Measurements from ENCODE around the gene ITPR1.

Gene ITPR1

GRCh38 chr3:4568841-4569240, 75.7 kb downstream of the ITPR1 start:
- Histone ChIP-seq H3K36me3 (ENCODE audit: control insufficient read depth in 2 of 2, insufficient read depth in 1 of 2, low read length in 2 of 2) (no peaks in the 10 kb centered on the region), H3K4me3 (ENCODE audit: low read depth, low read length) (no peak overlapping the region), H3K27ac (ENCODE audit: extremely low read depth, low read depth, low read length) (no peak overlapping the region), H3K9me3 (ENCODE audit: control insufficient read depth, insufficient read depth, low read depth, low read length) (no peaks in the 10 kb centered on the region), H3K4me1 (ENCODE audit: control insufficient read depth, insufficient read depth, low read length) (no peaks in the 10 kb centered on the region)
- POLR2A ChIA-PET = no interaction called here
- CTCF ChIA-PET = interaction anchor here (0.7 kb wide), 1 partner anchor 1109 kb away, joined by 3 read pairs; no protein-coding TSS in a partner anchor
- peak; percentile 68 for TF ChIP-seq KLF1 (tag by site-specific recombination; IDR thresholded peaks at IDR 0.05)
- TF ChIP-seq ZNF114 (tag by site-specific recombination; IDR thresholded peaks at IDR 0.05) = no peak

- no peak for TF ChIP-seq ZNF133 (tag by site-specific recombination; IDR thresholded peaks at IDR 0.05)
- no peak for TF ChIP-seq ZBTB49 (tag by site-specific recombination; IDR thresholded peaks at IDR 0.05; ENCODE audit: low read depth)
- no peak for TF ChIP-seq ZNF2 (tag by site-specific recombination; IDR thresholded peaks at IDR 0.05)
- no peak for TF ChIP-seq KLF16 (tag by site-specific recombination; IDR thresholded peaks at IDR 0.05)
- no peak for TF ChIP-seq ZBTB10 (tag by site-specific recombination; IDR thresholded peaks at IDR 0.05)
- no peak for TF ChIP-seq ZNF362 (tag by site-specific recombination; IDR thresholded peaks at IDR 0.05)
- no peak for TF ChIP-seq PRDM2 (tag by site-specific recombination; IDR thresholded peaks at IDR 0.05; ENCODE audit: borderline replicate concordance)
- no peak for TF ChIP-seq ZBTB6 (tag by site-specific recombination; IDR thresholded peaks at IDR 0.05)
- no peak for TF ChIP-seq GLI2 (tag by site-specific recombination; IDR thresholded peaks at IDR 0.05; ENCODE audit: borderline replicate concordance, low read depth)
- no peak for TF ChIP-seq GLIS1 (tag by site-specific recombination; IDR thresholded peaks at IDR 0.05)
- no peak for TF ChIP-seq HOXD13 (CRISPR knock-in tag; IDR thresholded peaks at IDR 0.05; ENCODE audit: borderline replicate concordance)
- H3K9me3 ChIP-seq (ENCODE audit: control insufficient read depth, insufficient read depth, low read depth, low read length) = no peaks in the 10 kb centered on the region
- no peak overlapping the region for H3K27ac ChIP-seq (ENCODE audit: extremely low read depth, low read depth, low read length)
- no peak overlapping the region for H3K4me3 ChIP-seq (ENCODE audit: low read depth, low read length)
- no peaks in the 10 kb centered on the region for H3K4me1 ChIP-seq (ENCODE audit: control insufficient read depth, insufficient read depth, low read length)
- POLR2A ChIA-PET = interaction anchor here (1.6 kb wide), 1 partner anchor 77 kb away, joined by 4 read pairs; the partner anchor contains the start of gene ITPR1
- H3K36me3 ChIP-seq (ENCODE audit: control insufficient read depth in 2 of 2, insufficient read depth in 1 of 2, low read length in 2 of 2) = no peaks in the 10 kb centered on the region
- CTCF ChIA-PET = interaction anchor here (0.6 to 1.2 kb wide), 2 partner anchors 10 to 20 kb away, joined by 3 read pairs; no protein-coding TSS in a partner anchor
Measured at GRCh38 chr3:4570840-4571621, 77.9 kb downstream of the ITPR1 start.

Measured in HEK293 (cell line).